Body of pancreas (tissue), 4 donors: ENCODE data around the gene TOR4A. TPM values are rescaled to one million over a fixed set of nuclear protein-coding genes. Genes with fewer than 3 reads are reported as not detected.

ENCODE experiments used
- ATAC-seq: fragments of 150-250 bp; one replicate; pipeline ENCODE4 v1.9.1; 2016
- DNase-seq, 4 donors: peaks; one replicate each; pipeline ENCODE4 v3.0.0-alpha.2; 2019
- H3K27ac ChIP-seq, 4 donors: fragments of 200-600 bp; sonication (generic); 1 replicate in 3 of 4; 2 replicates in 1 of 4; pipeline versions ENCODE4 v1.5.1 to v1.6.1; 2016 to 2019; ENCODE audit warnings: mild to moderate bottlenecking in 1 of 4, mixed read lengths in 1 of 4, moderate library complexity in 1 of 4
- H3K27me3 ChIP-seq, 2 donors: fragments of 200-600 bp; sonication (generic); one replicate each; pipeline ENCODE4 v1.6.0; 2016; ENCODE audit warnings: mild to moderate bottlenecking in 1 of 2
- H3K36me3 ChIP-seq, 2 donors: fragments of 200-600 bp; sonication (generic); replicated peaks in 1 of 2; 2 replicates each; pipeline ENCODE4 v1.5.1; 2016; ENCODE audit warnings: low read depth in 2 of 2; ENCODE audit not compliant: insufficient read depth in 1 of 2
- H3K4me1 ChIP-seq: fragments of 200-600 bp; sonication (generic); one replicate; pipeline ENCODE4 v1.6.0; 2016
- H3K4me3 ChIP-seq, 2 donors: fragments of 200-600 bp; sonication (generic); 1 replicate in 1 of 2; 2 replicates in 1 of 2; pipeline ENCODE4 v1.5.1; 2016 to 2019
- H3K9me3 ChIP-seq, 3 donors: fragments of 200-600 bp; sonication (generic); 1 replicate in 2 of 3; 2 replicates in 1 of 3; pipeline ENCODE4 v1.5.1; 2016
- POLR2A ChIP-seq, 3 donors: fragments of 450-650 bp; IDR thresholded peaks; one replicate each; pipeline ENCODE4 v1.6.1; 2016; ENCODE audit warnings: antibody characterized with exemption in 3 of 3, mild to moderate bottlenecking in 2 of 3
- WGBS, 2 donors: methylation state at CpG; one replicate each; pipeline ENCODE4 v1.1.5; 2017; 5-methylcytosine and 5-hydroxymethylcytosine counted together
- intact Hi-C: fragments of 100-400 bp; cut with DNase I; formaldehyde crosslinking; loops from one replicate; pipeline ENCODE4 v1.15.1; 2023
- total RNA-seq, 2 donors: library from RNA; depleted of rRNA; stranded (reverse); fragments of >200 nt; gene quantifications; one replicate each; pipeline ENCODE4 v1.1.0, GENCODE V29; 2016
- TF ChIP-seq, protein P1 (sequence below), 7 experiments: fragments of 450-650 bp in 4 of 7; fragments of 200-600 bp in 3 of 7; sonication (generic) in 3 of 7; IDR thresholded peaks; one replicate each; pipeline ENCODE4 v1.5.1; 2016 to 2019; ENCODE audit warnings: antibody characterized with exemption in 7 of 7

TOR4A gene
- total RNA-seq, 2 donors from 2014 or later: 9.9 to 12.2 TPM

DNA sequence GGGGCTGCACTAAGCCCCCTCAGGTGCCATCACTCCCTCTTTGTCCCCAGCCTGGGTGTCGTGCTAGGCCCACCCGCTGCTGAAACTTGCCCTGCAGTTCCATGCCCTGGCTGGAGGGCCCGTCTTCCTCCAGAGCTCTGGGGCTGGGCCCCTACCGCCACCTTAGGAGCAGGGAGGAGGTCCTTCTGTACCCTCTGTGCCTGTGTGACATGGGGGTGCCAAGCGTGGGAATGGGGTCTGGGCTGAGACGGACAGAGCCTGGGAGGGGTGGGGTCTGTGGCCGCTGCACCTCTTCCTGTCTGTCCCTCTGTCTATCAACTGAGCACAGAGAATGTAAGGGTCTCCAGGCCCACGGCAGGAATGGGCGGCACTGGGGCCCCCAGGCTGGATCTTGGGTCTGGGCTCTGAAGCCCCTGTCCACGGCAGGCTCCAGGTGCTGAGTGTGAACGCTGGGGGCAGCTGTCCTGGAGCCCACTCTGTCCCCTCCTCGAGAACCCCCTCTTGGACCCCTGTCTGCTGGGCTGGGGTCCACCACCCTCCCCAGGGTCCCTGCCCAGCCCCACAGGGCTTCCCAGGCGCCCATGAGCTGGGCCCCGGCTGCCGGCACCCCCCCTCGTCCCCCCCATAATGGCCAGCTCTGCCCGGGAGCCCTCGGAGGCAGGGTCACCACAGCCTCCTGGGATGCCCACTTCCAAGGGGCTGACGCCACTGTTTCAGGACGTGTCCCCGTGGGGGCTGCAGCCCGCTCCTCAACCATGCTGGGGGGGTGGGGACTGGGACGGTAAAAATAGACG lies 40.4 kb downstream of the TOR4A start:
- DNase-seq (no peak), ATAC-seq (no peak)
- H3K27me3 ChIP-seq: no peaks in the 10 kb centered on the region
- WGBS, 2 donors: 80 to 86% methylated on average over 4 to 14 of the region's 24 CpGs
- TF ChIP-seq POLR2A (IDR thresholded peaks at IDR 0.05): no peak
- TF ChIP-seq, protein P1, sequence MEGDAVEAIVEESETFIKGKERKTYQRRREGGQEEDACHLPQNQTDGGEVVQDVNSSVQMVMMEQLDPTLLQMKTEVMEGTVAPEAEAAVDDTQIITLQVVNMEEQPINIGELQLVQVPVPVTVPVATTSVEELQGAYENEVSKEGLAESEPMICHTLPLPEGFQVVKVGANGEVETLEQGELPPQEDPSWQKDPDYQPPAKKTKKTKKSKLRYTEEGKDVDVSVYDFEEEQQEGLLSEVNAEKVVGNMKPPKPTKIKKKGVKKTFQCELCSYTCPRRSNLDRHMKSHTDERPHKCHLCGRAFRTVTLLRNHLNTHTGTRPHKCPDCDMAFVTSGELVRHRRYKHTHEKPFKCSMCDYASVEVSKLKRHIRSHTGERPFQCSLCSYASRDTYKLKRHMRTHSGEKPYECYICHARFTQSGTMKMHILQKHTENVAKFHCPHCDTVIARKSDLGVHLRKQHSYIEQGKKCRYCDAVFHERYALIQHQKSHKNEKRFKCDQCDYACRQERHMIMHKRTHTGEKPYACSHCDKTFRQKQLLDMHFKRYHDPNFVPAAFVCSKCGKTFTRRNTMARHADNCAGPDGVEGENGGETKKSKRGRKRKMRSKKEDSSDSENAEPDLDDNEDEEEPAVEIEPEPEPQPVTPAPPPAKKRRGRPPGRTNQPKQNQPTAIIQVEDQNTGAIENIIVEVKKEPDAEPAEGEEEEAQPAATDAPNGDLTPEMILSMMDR (IDR thresholded peaks at IDR 0.05): no peak
- no peak overlapping the region for H3K4me3 ChIP-seq
- no peak overlapping the region for H3K27ac ChIP-seq
- H3K4me1 ChIP-seq: peaks cover 53% of the 10 kb centered on the region
- H3K36me3 ChIP-seq: no peaks in the 10 kb centered on the region
- intact Hi-C loops: loop anchor here (10.0 kb wide), 1 partner anchor 97 kb away; no protein-coding TSS in a partner anchor
- H3K9me3 ChIP-seq: no peaks in the 10 kb centered on the region

DNA sequence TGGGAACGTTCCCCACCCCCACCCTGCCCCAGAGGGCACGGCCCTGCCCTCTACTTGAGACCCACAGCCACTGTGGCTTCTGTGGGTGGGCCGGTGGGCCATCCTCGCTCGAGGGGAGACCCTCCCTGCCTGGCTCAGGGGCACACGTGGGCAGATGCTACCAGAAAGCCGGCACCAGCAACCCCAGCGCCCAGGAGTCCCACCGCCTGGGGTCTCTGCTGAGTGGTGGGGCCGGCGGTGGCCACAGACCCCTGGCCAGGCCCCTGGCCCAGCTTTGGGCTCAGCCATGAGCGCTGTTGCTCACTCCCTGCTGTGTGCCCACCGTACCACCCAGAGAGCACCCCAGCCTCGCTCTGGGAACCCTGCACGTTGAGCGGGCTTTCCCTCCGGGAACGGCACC lies 41.1 kb downstream of the TOR4A start:
- DNase-seq: no peak
- Histone ChIP-seq H3K4me3 (no peak overlapping the region), H3K27ac (peak overlapping the region in 1 of 4 donors; percentile 30), H3K27me3 (no peaks in the 10 kb centered on the region), H3K36me3 (no peaks in the 10 kb centered on the region), H3K4me1 (peaks cover 46% of the 10 kb centered on the region), H3K9me3 (no peaks in the 10 kb centered on the region)
- no peak for ATAC-seq
- intact Hi-C loops: loop anchor here (10.0 kb wide), 1 partner anchor 96 kb away; no protein-coding TSS in a partner anchor
- 70 to 74% methylated on average over 9 to 13 of the region's 18 CpGs for WGBS, 2 donors
- no peak for TF ChIP-seq POLR2A (IDR thresholded peaks at IDR 0.05)
- TF ChIP-seq, protein P1 (IDR thresholded peaks at IDR 0.05): no peak

DNA sequence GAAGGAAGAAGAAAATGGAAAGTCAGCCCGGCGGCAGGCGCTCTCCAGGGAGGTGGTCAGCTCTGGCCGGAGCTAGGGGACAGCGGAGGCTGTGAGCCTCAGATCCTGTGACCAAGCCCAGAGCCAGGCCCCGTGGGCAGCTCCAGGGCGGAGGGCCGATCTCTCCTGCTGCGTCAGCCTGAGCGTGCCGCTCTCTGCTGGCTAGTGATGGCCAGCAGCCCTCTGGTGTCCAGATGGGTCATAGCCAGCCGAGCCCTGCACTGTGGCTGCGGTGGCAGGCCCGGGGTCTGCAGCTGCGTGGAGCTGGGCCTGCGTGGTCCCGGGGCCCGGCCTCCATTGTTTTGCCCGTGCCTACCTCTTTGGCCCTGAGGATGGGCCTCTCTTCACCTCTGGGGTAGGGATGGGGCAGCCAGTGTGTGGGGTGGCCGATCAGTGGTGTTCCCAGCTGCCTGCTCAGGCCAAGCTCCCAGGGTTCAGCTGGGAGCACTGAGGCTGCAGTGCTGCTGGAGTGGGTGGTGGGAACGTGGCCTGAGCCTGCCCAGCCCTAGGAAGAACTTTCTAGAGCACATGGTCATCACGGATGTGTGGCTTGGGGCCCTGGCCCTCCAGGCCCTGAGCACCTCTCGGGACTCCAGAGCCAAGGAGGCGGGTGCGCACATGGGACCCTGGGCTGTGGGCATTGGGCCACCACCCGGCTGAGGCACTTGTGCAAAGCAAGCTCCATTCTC lies 41.6 kb downstream of the TOR4A start:
- WGBS, 2 donors: 80 to 81% methylated on average over 3 to 8 of the region's 26 CpGs
- TF ChIP-seq POLR2A (IDR thresholded peaks at IDR 0.05): no peak
- TF ChIP-seq, protein P1 (IDR thresholded peaks at IDR 0.05): peak in 2 of 7 experiments; percentile 34 to 52
- ATAC-seq (peak; percentile 32), DNase-seq (peak in 3 of 4 donors; percentile 20 to 54 (median 24))
- Histone ChIP-seq H3K36me3 (no peaks in the 10 kb centered on the region), H3K4me1 (peaks cover 40% of the 10 kb centered on the region), H3K27me3 (no peaks in the 10 kb centered on the region), H3K4me3 (no peak overlapping the region), H3K9me3 (no peaks in the 10 kb centered on the region), H3K27ac (peak overlapping the region in 1 of 4 donors; percentile 30)
- intact Hi-C loops: loop anchor here (10.0 kb wide), 1 partner anchor 96 kb away; no protein-coding TSS in a partner anchor

DNA sequence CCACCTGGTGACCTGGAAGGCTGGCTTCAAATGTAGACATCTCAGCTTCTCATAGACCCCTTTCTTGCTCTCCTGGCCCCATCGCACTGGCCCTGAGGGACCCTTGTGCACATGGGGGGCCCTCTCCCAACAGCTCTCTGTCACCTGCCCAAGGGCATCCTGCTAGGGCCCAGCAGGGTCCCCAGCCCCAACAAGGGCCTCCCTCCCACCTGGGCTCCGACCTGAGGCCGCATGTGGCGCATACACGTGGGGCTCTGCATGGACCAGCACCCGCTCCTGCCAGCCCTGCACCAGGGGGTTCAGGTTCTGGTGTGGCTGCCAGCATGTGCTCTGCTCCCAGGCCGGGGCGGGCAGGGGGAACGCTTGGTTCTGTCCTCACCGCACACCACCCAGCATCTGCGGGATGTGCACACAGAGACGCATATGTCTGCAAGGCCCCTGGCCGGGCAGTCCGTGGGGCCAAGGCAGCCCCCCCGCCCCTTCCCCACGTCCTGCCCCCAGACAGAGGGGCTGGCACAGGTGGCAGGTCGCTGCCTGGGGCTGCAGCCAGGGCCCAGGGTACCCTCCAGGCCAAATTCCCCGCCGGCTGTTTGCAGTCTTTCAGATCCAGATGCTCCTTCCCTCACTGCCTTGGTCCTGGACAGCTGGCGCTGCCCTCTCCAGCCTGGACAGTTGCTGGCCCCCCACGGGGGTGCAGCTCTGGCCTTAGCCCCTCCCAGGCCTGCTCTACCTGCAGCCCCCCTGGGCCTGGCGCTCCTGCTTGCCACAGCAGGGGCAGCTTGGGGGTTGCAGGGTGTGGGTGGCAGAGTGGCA lies 42.4 kb downstream of the TOR4A start:
- Histone ChIP-seq H3K9me3 (no peaks in the 10 kb centered on the region), H3K36me3 (no peaks in the 10 kb centered on the region), H3K27ac (peak overlapping the region in 1 of 4 donors; percentile 12), H3K4me3 (no peak overlapping the region), H3K4me1 (peaks cover 34% of the 10 kb centered on the region), H3K27me3 (no peaks in the 10 kb centered on the region)
- TF ChIP-seq, protein P1 (IDR thresholded peaks at IDR 0.05): no peak
- no peak for TF ChIP-seq POLR2A (IDR thresholded peaks at IDR 0.05)
- 92 to 93% methylated on average over 8 to 16 of the region's 22 CpGs for WGBS, 2 donors
- no peak for DNase-seq
- ATAC-seq: no peak
- intact Hi-C loops: loop anchor here (10.0 kb wide), 1 partner anchor 95 kb away; no protein-coding TSS in a partner anchor
